OCI-LY7 (cell line): ENCODE data around the gene SPACDR.

Experiments
- EZH2phosphoT487 ChIP-seq: fragments of 200-600 bp; sonication (generic); IDR thresholded peaks from 2 replicates; pipeline ENCODE4 v1.6.1; 2018; ENCODE audit warnings: low read depth, borderline replicate concordance, mild to moderate bottlenecking, mixed run types, antibody characterized with exemption, low read length, moderate library complexity, mixed read lengths
- TF ChIP-seq, protein P1 (sequence below): fragments of 200-600 bp; sonication (generic); conservative IDR thresholded peaks from 2 replicates; pipeline ENCODE4 v1.5.1; 2014; ENCODE audit warnings: mild to moderate bottlenecking, antibody characterized with exemption, low read length, moderate library complexity, mixed read lengths

DNA sequence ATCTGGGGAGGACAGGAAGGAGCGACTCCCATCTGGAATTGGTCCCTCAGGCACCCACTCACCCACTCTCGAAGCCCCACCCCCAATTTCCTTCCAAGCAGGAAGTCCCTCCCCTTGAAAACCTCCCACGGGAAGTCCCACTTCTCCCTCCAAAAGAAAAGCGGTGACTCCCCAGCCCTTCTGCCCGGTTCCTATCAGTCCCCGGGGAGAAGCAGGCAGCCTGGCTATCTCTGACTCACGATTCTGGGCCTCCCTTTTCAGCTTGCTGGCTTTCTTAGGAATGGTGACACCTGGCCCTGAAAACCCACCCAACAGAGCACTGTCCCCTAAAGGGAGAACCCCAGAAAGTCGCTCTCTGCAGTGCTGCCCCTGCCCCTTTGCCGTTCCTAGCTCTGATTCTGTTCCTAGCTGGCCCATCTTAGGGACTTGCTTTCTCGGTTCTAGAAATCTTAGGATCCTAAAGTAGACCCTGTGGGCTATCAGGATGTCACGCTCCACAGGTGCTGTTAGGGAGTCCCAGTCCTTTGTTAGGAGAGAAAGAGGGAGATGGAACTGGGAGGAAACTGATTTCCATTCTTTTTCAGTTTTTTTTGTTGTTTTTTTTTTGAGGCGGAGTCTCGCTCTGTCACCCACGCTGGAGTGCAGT is 8.9 kb upstream of the SPACDR start:
- TF ChIP-seq, protein P1, sequence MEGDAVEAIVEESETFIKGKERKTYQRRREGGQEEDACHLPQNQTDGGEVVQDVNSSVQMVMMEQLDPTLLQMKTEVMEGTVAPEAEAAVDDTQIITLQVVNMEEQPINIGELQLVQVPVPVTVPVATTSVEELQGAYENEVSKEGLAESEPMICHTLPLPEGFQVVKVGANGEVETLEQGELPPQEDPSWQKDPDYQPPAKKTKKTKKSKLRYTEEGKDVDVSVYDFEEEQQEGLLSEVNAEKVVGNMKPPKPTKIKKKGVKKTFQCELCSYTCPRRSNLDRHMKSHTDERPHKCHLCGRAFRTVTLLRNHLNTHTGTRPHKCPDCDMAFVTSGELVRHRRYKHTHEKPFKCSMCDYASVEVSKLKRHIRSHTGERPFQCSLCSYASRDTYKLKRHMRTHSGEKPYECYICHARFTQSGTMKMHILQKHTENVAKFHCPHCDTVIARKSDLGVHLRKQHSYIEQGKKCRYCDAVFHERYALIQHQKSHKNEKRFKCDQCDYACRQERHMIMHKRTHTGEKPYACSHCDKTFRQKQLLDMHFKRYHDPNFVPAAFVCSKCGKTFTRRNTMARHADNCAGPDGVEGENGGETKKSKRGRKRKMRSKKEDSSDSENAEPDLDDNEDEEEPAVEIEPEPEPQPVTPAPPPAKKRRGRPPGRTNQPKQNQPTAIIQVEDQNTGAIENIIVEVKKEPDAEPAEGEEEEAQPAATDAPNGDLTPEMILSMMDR = no peak
- no peak for TF ChIP-seq EZH2phosphoT487
